GM23248 (cell line): ENCODE data around the gene YWHAB.

ENCODE experiments used
- EZH2 ChIP-seq: fragments of 200-600 bp; sonication (generic); IDR thresholded peaks from 2 replicates; pipeline ENCODE4 v1.6.1; 2018; ENCODE audit warnings: antibody characterized with exemption, mild to moderate bottlenecking; ENCODE audit not compliant: insufficient read depth, poor library complexity, severe bottlenecking
- EZH2phosphoT487 ChIP-seq: fragments of 200-600 bp; sonication (generic); IDR thresholded peaks from 2 replicates; pipeline ENCODE4 v1.6.1; 2018; ENCODE audit warnings: antibody characterized with exemption, moderate library complexity, mild to moderate bottlenecking, low read depth; ENCODE audit not compliant: insufficient read depth

DNA sequence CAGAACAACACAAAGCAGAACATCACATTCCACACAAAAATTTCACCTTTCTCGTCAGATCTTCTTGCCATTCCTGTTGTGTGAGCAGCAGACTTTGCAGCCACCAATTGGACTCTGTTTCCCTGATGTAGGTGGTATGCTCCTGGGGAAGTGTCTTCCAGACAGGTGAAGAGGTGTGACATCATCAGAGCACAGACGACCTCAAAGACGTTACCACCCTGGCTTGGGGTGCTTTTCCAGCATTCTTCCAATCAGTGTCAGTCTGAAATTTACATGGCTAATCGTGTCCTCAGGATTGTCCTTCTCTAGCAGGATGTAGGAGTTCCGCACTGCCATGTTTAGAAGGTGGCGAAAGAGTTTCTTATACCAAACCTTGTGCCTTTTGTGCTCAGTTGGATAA, 43.5 kb upstream of the YWHAB start:
- TF ChIP-seq EZH2 (no peak), EZH2phosphoT487 (no peak)
